ENCODE data around the gene ZDHHC1. TPM values are rescaled to one million over a fixed set of nuclear protein-coding genes. Genes with fewer than 3 reads are reported as not detected.

The ZDHHC1 gene
- total RNA-seq, 4 donors from 2014 or later, result 3.5 to 14.5 (median 6.3) TPM

- no peak for TF ChIP-seq POLR2A (IDR thresholded peaks at IDR 0.05)
- no peaks in the 10 kb centered on the region for H3K27me3 ChIP-seq
- peaks cover 0 to 32% (median 6%) of the 10 kb centered on the region in 4 donors for H3K4me1 ChIP-seq
- H3K9me3 ChIP-seq, result no peaks in the 10 kb centered on the region
- H3K4me3 ChIP-seq, result no peak overlapping the region
- H3K36me3 ChIP-seq, result peaks cover 0 to 65% (median 0%) of the 10 kb centered on the region in 3 donors
- peak in 1 of 3 donors; percentile 59 for DNase-seq
- peak overlapping the region in 2 of 4 donors; percentile 78 to 93 for H3K27ac ChIP-seq
Measured at GRCh38 chr16:67438824-67439393, 22.6 kb upstream of the ZDHHC1 start.

GRCh38 chr16:67438098-67438791 lies 22.0 kb upstream of the ZDHHC1 start:
- Histone ChIP-seq H3K9me3 (no peaks in the 10 kb centered on the region), H3K27ac (peak overlapping the region in 1 of 4 donors; percentile 93), H3K36me3 (peaks cover 0 to 58% (median 0%) of the 10 kb centered on the region in 3 donors), H3K4me3 (no peak overlapping the region), H3K27me3 (no peaks in the 10 kb centered on the region), H3K4me1 (peaks cover 0 to 26% (median 6%) of the 10 kb centered on the region in 4 donors)
- peak in 2 of 3 donors; percentile 48 to 55 for DNase-seq
- TF ChIP-seq POLR2A (IDR thresholded peaks at IDR 0.05), result no peak
- TF ChIP-seq, protein P1, sequence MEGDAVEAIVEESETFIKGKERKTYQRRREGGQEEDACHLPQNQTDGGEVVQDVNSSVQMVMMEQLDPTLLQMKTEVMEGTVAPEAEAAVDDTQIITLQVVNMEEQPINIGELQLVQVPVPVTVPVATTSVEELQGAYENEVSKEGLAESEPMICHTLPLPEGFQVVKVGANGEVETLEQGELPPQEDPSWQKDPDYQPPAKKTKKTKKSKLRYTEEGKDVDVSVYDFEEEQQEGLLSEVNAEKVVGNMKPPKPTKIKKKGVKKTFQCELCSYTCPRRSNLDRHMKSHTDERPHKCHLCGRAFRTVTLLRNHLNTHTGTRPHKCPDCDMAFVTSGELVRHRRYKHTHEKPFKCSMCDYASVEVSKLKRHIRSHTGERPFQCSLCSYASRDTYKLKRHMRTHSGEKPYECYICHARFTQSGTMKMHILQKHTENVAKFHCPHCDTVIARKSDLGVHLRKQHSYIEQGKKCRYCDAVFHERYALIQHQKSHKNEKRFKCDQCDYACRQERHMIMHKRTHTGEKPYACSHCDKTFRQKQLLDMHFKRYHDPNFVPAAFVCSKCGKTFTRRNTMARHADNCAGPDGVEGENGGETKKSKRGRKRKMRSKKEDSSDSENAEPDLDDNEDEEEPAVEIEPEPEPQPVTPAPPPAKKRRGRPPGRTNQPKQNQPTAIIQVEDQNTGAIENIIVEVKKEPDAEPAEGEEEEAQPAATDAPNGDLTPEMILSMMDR (IDR thresholded peaks at IDR 0.05), result no peak

GRCh38 chr16:67437513-67437912 lies 21.2 kb upstream of the ZDHHC1 start:
- Histone ChIP-seq H3K4me1 (peaks cover 0 to 18% (median 6%) of the 10 kb centered on the region in 4 donors), H3K9me3 (no peaks in the 10 kb centered on the region), H3K27ac (peak overlapping the region in 1 of 4 donors; percentile 93), H3K27me3 (no peaks in the 10 kb centered on the region), H3K4me3 (no peak overlapping the region), H3K36me3 (peaks cover 0 to 52% (median 0%) of the 10 kb centered on the region in 3 donors)
- peak in 1 of 3 donors; percentile 49 for DNase-seq
- peak in 1 of 2 donors; percentile 11 for TF ChIP-seq POLR2A (IDR thresholded peaks at IDR 0.05)
- TF ChIP-seq, protein P1 (IDR thresholded peaks at IDR 0.05), result no peak

DNA sequence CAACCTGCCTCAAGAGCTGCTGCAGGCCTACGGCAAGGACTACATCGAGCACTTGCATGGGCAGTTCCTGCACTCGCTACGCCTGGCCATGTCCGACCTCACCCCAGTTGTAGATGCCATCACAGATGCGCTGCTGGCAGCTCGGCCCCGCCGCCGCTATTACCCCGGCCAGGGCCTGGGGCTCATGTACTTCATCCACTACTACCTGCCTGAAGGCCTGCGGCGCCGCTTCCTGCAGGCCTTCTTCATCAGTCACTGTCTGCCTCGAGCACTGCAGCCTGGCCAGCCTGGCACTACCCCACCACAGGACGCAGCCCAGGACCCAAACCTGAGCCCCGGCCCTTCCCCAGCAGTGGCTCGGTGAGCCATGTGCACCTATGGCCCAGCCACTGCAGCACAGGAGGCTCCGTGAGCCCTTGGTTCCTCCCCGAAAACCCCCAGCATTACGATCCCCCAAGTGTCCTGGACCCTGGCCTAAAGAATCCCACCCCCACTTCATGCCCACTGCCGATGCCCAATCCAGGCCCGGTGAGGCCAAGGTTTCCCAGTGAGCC lies 20.4 kb upstream of the ZDHHC1 start:
- DNase-seq, result peak in 1 of 3 donors; percentile 45
- peaks cover 0 to 50% (median 0%) of the 10 kb centered on the region in 3 donors for H3K36me3 ChIP-seq
- TF ChIP-seq POLR2A (IDR thresholded peaks at IDR 0.05), result no peak
- TF ChIP-seq, protein P1 (IDR thresholded peaks at IDR 0.05), result no peak

DNA sequence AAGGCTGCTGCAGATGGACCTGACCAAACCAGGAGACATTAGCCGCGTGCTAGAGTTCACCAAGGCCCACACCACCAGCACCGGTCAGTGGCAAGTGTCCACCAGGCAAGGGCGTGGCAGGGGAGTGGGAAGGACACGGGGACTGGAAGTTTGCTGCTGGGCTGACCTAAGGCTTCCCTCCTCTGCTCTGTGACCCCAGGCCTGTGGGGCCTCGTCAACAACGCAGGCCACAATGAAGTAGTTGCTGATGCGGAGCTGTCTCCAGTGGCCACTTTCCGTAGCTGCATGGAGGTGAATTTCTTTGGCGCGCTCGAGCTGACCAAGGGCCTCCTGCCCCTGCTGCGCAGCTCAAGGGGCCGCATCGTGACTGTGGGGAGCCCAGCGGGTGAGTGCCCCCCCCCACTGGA lies 19.5 kb upstream of the ZDHHC1 start:
- TF ChIP-seq, protein P1 (IDR thresholded peaks at IDR 0.05), result peak in 1 of 6 experiments; percentile 4
- TF ChIP-seq POLR2A (IDR thresholded peaks at IDR 0.05), result no peak
- Histone ChIP-seq H3K4me1 (peaks cover 0 to 22% (median 8%) of the 10 kb centered on the region in 4 donors), H3K27me3 (no peaks in the 10 kb centered on the region), H3K36me3 (peaks cover 0 to 50% (median 0%) of the 10 kb centered on the region in 3 donors), H3K9me3 (no peaks in the 10 kb centered on the region), H3K27ac (peak overlapping the region in 1 of 4 donors; percentile 71), H3K4me3 (no peak overlapping the region)
- peak in 2 of 3 donors; percentile 46 to 51 for DNase-seq

More for the DNA sequence above, 20.4 kb upstream of the ZDHHC1 start:
- H3K27me3 ChIP-seq, result no peaks in the 10 kb centered on the region
- H3K27ac ChIP-seq, result peak overlapping the region in 1 of 4 donors; percentile 16
- no peak overlapping the region for H3K4me3 ChIP-seq
- peaks cover 0 to 17% (median 9%) of the 10 kb centered on the region in 4 donors for H3K4me1 ChIP-seq
- H3K9me3 ChIP-seq, result no peaks in the 10 kb centered on the region

Measured in Peyer's patch (tissue), 4 donors.